MM.1S (cell line): ENCODE data around the gene IFT25.

Experiments
- DNase-seq: peaks from one replicate; pipeline ENCODE4 v3.0.0-alpha.2; 2015
- H2AFZ ChIP-seq: fragments of 300-600 bp; sonication (generic); 2 replicates; pipeline ENCODE4 v1.6.0; 2016; ENCODE audit warnings: antibody characterized with exemption, low read length
- H3F3A ChIP-seq: fragments of 300-600 bp; sonication (generic); 2 replicates; pipeline ENCODE4 v1.6.1; 2016; ENCODE audit warnings: mild to moderate bottlenecking, antibody characterized with exemption, low read length, moderate library complexity, mixed read lengths; ENCODE audit not compliant: insufficient read depth
- H3K27ac ChIP-seq: fragments of 300-600 bp; sonication (generic); 2 replicates; pipeline ENCODE4 v1.5.1; 2016; ENCODE audit warnings: mild to moderate bottlenecking, low read length
- H3K27me3 ChIP-seq: fragments of 300-600 bp; sonication (generic); replicated peaks from 2 replicates; pipeline ENCODE4 v1.6.0; 2016; ENCODE audit warnings: low read length; ENCODE audit not compliant: insufficient read depth
- H3K36me3 ChIP-seq: fragments of 300-600 bp; sonication (generic); replicated peaks from 2 replicates; pipeline ENCODE4 v1.6.1; 2016; ENCODE audit warnings: mild to moderate bottlenecking, low read length, mixed read lengths; ENCODE audit not compliant: insufficient read depth
- H3K4me1 ChIP-seq: fragments of 300-600 bp; sonication (generic); 2 replicates; pipeline ENCODE4 v1.6.1; 2016; ENCODE audit warnings: low read length, mixed read lengths
- H3K4me2 ChIP-seq: fragments of 300-600 bp; sonication (generic); 2 replicates; pipeline ENCODE4 v1.6.0; 2016; ENCODE audit warnings: low read depth, low read length
- H3K4me3 ChIP-seq: fragments of 300-600 bp; sonication (generic); 2 replicates; pipeline ENCODE4 v1.5.1; 2016; ENCODE audit warnings: low read length, mixed read lengths
- H3K79me2 ChIP-seq: fragments of 300-600 bp; sonication (generic); 2 replicates; pipeline ENCODE4 v1.6.1; 2016; ENCODE audit warnings: mixed run types, low read length, mixed read lengths
- H3K9ac ChIP-seq: fragments of 300-600 bp; sonication (generic); 2 replicates; pipeline ENCODE4 v1.6.1; 2016; ENCODE audit warnings: low read length, mixed read lengths
- H3K9me2 ChIP-seq: fragments of 300-600 bp; sonication (generic); replicated peaks from 2 replicates; pipeline ENCODE4 v1.6.1; 2016; ENCODE audit warnings: mild to moderate bottlenecking, low read length, mixed read lengths; ENCODE audit not compliant: insufficient read depth
- H3K9me3 ChIP-seq: fragments of 300-600 bp; sonication (generic); replicated peaks from 2 replicates; pipeline ENCODE4 v1.6.1; 2016; ENCODE audit warnings: mild to moderate bottlenecking, low read length, mixed read lengths; ENCODE audit not compliant: insufficient read depth
- H4K20me1 ChIP-seq: fragments of 300-600 bp; sonication (generic); 2 replicates; pipeline ENCODE4 v1.6.1; 2016; ENCODE audit warnings: mild to moderate bottlenecking, low read length, moderate library complexity, mixed read lengths; ENCODE audit not compliant: insufficient read depth
- EZH2 ChIP-seq: fragments of 300-600 bp; sonication (generic); optimal IDR thresholded peaks from 2 replicates; pipeline ENCODE3; 2017; ENCODE audit warnings: low read depth, mild to moderate bottlenecking, antibody characterized with exemption, low read length, mixed read lengths
- EZH2phosphoT487 ChIP-seq: fragments of 300-600 bp; sonication (generic); IDR thresholded peaks from 2 replicates; pipeline ENCODE4 v1.6.1; 2018; ENCODE audit warnings: antibody characterized with exemption, low read length
- TF ChIP-seq, protein P1 (sequence below): fragments of 300-600 bp; sonication (generic); IDR thresholded peaks from 2 replicates; pipeline ENCODE4 v1.5.1; 2016; ENCODE audit warnings: antibody characterized with exemption, low read length, mixed read lengths

IFT25 gene

DNA sequence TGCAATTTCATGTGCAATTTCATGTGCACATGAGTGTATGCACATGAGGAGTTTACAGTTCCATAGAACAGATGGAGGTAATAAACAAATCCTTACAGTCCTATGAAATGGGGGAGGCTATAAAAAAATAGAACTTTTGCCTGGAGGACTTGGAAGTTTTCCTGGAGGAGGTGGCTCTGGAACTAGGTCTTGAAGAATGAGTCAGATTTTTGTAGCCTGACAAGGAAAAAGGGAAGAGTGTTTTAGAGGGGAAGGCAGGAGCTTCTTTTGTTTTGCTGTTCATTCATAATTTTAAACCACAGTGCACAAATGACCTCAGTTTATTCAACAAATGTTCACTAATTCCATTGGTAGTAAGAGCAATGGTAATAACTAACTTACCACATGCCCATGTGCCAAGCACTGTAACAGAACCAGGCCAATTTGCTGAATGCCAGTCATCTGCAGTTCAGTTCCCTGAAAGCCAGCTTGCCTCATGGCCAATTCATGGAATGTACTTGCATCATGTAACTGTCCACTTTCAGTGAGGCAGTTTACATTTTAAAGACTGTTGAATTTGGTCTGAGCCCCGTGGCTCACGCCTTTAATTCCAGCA lies 48.8 kb downstream of the IFT25 start:
- no peaks in the 10 kb centered on the region for H3K36me3 ChIP-seq

DNA sequence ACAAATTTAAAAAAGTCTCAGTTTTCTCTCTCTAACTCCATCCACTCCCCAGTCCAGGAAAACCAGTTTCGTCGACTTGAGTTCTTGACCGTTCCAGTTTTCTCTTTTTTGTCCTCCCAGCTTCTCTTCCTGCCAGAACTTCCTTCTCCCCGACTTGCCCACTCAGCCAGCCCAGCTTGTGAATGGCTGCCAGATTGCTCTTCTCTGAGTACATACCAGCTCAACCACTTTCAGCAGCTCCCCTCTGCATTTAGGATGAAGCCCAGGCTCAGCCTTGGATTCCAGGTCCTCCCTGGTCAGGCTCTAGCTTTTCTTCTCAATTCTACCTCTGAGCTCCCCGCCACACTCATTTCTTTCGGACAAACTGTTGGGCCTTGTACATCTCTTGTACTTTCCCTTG lies 50.1 kb downstream of the IFT25 start:
- peaks cover 6% of the 10 kb centered on the region; the same call in 1 of the 2 replicates for H3K4me1 ChIP-seq
- H3K4me2 ChIP-seq: no peak overlapping the region
- H3F3A ChIP-seq: peaks cover under 1% of the 10 kb centered on the region; the same call in 1 of the 2 replicates
- H3K27ac ChIP-seq: no peak overlapping the region
- TF ChIP-seq EZH2phosphoT487: no peak
- no peak for TF ChIP-seq EZH2
- TF ChIP-seq, protein P1, sequence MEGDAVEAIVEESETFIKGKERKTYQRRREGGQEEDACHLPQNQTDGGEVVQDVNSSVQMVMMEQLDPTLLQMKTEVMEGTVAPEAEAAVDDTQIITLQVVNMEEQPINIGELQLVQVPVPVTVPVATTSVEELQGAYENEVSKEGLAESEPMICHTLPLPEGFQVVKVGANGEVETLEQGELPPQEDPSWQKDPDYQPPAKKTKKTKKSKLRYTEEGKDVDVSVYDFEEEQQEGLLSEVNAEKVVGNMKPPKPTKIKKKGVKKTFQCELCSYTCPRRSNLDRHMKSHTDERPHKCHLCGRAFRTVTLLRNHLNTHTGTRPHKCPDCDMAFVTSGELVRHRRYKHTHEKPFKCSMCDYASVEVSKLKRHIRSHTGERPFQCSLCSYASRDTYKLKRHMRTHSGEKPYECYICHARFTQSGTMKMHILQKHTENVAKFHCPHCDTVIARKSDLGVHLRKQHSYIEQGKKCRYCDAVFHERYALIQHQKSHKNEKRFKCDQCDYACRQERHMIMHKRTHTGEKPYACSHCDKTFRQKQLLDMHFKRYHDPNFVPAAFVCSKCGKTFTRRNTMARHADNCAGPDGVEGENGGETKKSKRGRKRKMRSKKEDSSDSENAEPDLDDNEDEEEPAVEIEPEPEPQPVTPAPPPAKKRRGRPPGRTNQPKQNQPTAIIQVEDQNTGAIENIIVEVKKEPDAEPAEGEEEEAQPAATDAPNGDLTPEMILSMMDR: no peak
- no peak overlapping the region for H3K9ac ChIP-seq
- no peaks in the 10 kb centered on the region for H4K20me1 ChIP-seq
- H3K79me2 ChIP-seq: no peaks in the 10 kb centered on the region
- no peaks in the 10 kb centered on the region for H3K36me3 ChIP-seq
- H3K9me2 ChIP-seq: no peaks in the 10 kb centered on the region
- no peak for DNase-seq
- H3K27me3 ChIP-seq: no peaks in the 10 kb centered on the region
- H3K4me3 ChIP-seq: no peak overlapping the region
- H2AFZ ChIP-seq: no peak overlapping the region
- H3K9me3 ChIP-seq: no peaks in the 10 kb centered on the region

More for the DNA sequence above, 48.8 kb downstream of the IFT25 start:
- Histone ChIP-seq H3K9ac (no peak overlapping the region), H3K9me2 (no peaks in the 10 kb centered on the region), H3K27ac (no peak overlapping the region), H3K79me2 (no peaks in the 10 kb centered on the region), H3K4me3 (no peak overlapping the region), H3K4me1 (no peaks in the 10 kb centered on the region), H3K27me3 (no peaks in the 10 kb centered on the region), H4K20me1 (no peaks in the 10 kb centered on the region), H3K9me3 (no peaks in the 10 kb centered on the region), H3K4me2 (no peak overlapping the region), H2AFZ (no peak overlapping the region), H3F3A (no peaks in the 10 kb centered on the region)
- TF ChIP-seq, protein P1: no peak
- TF ChIP-seq EZH2phosphoT487: no peak
- TF ChIP-seq EZH2: no peak
- DNase-seq: no peak

DNA sequence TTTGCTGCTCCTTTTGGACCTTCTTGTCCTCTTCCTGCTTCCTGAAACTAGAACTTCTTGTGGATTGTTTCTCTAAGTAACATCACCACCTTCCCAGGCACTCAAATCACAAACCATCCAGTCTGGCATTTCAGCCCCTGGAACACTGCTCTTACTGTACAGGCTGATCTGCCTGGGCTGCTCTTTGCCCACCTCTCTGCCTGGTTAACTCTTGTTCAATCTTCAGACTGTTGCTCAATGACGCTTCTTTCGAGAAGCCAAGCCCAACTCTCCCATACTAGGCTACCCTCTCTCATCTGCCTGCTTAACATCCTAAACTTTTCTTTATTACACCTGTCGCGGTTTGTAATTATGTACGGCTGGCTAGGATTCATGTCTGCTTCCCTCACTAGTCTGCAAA lies 50.9 kb downstream of the IFT25 start:
- no peak overlapping the region for H3K9ac ChIP-seq

More for the DNA sequence above, 50.9 kb downstream of the IFT25 start:
- H3K9me2 ChIP-seq: no peaks in the 10 kb centered on the region
- no peaks in the 10 kb centered on the region for H3K79me2 ChIP-seq
- H3K4me2 ChIP-seq: no peak overlapping the region
- H3K27ac ChIP-seq: no peak overlapping the region
- no peak for DNase-seq
- H3K9me3 ChIP-seq: no peaks in the 10 kb centered on the region
- no peak for TF ChIP-seq EZH2
- TF ChIP-seq EZH2phosphoT487: no peak
- TF ChIP-seq, protein P1: no peak
- H3F3A ChIP-seq: peaks cover 6% of the 10 kb centered on the region
- peaks cover 11% of the 10 kb centered on the region; the same call in 1 of the 2 replicates for H3K4me1 ChIP-seq
- no peak overlapping the region for H2AFZ ChIP-seq
- H3K36me3 ChIP-seq: no peaks in the 10 kb centered on the region
- no peaks in the 10 kb centered on the region for H3K27me3 ChIP-seq
- H3K4me3 ChIP-seq: no peak overlapping the region
- H4K20me1 ChIP-seq: no peaks in the 10 kb centered on the region
